Lower leg skin (tissue), 3 donors: ENCODE measurements around the gene TYW1.

Experiments used
- CTCF ChIP-seq, 3 donors: fragments of 450-650 bp; IDR thresholded peaks; one replicate each; pipeline ENCODE4 v1.5.1; 2016; ENCODE audit warnings: antibody characterized with exemption in 3 of 3, mild to moderate bottlenecking in 3 of 3, moderate library complexity in 2 of 3
- POLR2A ChIP-seq, 2 donors: fragments of 450-650 bp; IDR thresholded peaks; one replicate each; pipeline ENCODE4 v1.6.1; 2016 to 2017; ENCODE audit warnings: antibody characterized with exemption in 2 of 2, mild to moderate bottlenecking in 1 of 2, moderate library complexity in 1 of 2

DNA sequence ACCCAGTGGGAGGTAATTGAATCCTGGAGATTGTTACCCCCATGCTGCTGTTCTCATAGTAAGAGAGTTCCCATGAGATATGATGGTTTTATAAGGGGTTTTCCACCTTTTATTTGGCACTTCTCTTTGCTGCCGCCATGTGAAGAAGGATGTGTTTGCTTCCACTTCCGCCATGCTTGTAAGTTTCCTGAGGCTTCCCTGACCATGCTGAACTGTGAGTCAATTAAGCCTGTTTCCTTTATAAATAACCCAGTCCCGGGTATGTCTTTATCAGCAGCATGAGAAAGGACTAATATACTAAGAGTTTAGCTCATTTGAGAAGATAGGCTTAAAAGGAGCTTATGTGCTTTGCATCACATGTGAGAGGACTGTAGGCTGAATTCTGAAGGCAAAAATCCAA is 46.3 kb upstream of the TYW1 start:
- TF ChIP-seq POLR2A (IDR thresholded peaks at IDR 0.05) (no peak), CTCF (IDR thresholded peaks at IDR 0.05) (no peak)
